ENCODE data around the gene SLC22A23.

DNA sequence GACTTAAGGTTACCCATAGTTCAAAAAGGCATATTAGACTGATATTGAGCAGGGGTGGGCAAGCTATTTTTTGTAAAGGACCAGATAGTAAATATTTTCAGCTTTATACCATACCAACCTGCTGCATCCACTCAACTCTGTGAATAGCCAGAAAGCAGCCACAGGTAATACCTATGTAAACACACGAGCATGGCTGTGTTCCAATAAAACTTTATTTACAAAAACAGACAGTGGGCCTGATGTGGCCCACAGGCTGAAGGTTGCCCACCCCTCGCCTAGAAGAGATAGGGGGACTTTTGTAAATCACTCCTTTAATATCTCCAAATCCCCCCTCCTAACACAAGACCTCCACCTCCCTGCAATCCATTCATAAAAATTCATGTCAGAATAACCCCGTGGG, 133.7 kb downstream of the SLC22A23 start:
- TF ChIP-seq, protein P1, sequence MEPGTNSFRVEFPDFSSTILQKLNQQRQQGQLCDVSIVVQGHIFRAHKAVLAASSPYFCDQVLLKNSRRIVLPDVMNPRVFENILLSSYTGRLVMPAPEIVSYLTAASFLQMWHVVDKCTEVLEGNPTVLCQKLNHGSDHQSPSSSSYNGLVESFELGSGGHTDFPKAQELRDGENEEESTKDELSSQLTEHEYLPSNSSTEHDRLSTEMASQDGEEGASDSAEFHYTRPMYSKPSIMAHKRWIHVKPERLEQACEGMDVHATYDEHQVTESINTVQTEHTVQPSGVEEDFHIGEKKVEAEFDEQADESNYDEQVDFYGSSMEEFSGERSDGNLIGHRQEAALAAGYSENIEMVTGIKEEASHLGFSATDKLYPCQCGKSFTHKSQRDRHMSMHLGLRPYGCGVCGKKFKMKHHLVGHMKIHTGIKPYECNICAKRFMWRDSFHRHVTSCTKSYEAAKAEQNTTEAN (CRISPR knock-in tag; IDR thresholded peaks at IDR 0.05): no peak
- TF ChIP-seq NFE2L1 (CRISPR knock-in tag; IDR thresholded peaks at IDR 0.05): no peak
- no peak for TF ChIP-seq KAT7 (CRISPR knock-in tag; IDR thresholded peaks at IDR 0.05; ENCODE audit: borderline replicate concordance)
- TF ChIP-seq, protein P2, sequence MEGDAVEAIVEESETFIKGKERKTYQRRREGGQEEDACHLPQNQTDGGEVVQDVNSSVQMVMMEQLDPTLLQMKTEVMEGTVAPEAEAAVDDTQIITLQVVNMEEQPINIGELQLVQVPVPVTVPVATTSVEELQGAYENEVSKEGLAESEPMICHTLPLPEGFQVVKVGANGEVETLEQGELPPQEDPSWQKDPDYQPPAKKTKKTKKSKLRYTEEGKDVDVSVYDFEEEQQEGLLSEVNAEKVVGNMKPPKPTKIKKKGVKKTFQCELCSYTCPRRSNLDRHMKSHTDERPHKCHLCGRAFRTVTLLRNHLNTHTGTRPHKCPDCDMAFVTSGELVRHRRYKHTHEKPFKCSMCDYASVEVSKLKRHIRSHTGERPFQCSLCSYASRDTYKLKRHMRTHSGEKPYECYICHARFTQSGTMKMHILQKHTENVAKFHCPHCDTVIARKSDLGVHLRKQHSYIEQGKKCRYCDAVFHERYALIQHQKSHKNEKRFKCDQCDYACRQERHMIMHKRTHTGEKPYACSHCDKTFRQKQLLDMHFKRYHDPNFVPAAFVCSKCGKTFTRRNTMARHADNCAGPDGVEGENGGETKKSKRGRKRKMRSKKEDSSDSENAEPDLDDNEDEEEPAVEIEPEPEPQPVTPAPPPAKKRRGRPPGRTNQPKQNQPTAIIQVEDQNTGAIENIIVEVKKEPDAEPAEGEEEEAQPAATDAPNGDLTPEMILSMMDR (IDR thresholded peaks at IDR 0.05): no peak
- TF ChIP-seq, protein P3, sequence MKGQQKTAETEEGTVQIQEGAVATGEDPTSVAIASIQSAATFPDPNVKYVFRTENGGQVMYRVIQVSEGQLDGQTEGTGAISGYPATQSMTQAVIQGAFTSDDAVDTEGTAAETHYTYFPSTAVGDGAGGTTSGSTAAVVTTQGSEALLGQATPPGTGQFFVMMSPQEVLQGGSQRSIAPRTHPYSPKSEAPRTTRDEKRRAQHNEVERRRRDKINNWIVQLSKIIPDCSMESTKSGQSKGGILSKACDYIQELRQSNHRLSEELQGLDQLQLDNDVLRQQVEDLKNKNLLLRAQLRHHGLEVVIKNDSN (CRISPR knock-in tag; IDR thresholded peaks at IDR 0.05): no peak
- no peak for TF ChIP-seq NR2C2 (CRISPR knock-in tag; IDR thresholded peaks at IDR 0.05)
- TF ChIP-seq CBFB (CRISPR knock-in tag; IDR thresholded peaks at IDR 0.05; ENCODE audit: low read depth): no peak
- TF ChIP-seq CREB1 (CRISPR knock-in tag; IDR thresholded peaks at IDR 0.05): no peak
- TF ChIP-seq TEAD1 (CRISPR knock-in tag; IDR thresholded peaks at IDR 0.05): no peak
- TF ChIP-seq FOXJ3 (CRISPR knock-in tag; IDR thresholded peaks at IDR 0.05; ENCODE audit: borderline replicate concordance): no peak
- no peak for TF ChIP-seq JAZF1 (CRISPR knock-in tag; IDR thresholded peaks at IDR 0.05)
